ENCODE results near the gene TASP1. TPM values are rescaled to one million over a fixed set of nuclear protein-coding genes. Genes with fewer than 3 reads are reported as not detected.

TASP1 gene
- total RNA-seq, 1 experiment from 2014 or later, result 25.9 TPM

- no peaks in the 10 kb centered on the region for H4K20me1 ChIP-seq (ENCODE audit: insufficient read depth)
- H3K9me2 ChIP-seq (ENCODE audit: insufficient read depth), result no peaks in the 10 kb centered on the region
- no peaks in the 10 kb centered on the region for H3K27me3 ChIP-seq (ENCODE audit: insufficient read depth, low read depth)
- no peak for TF ChIP-seq EZH2 (IDR thresholded peaks at IDR 0.05; ENCODE audit: low read depth)
- TF ChIP-seq CTCF (conservative IDR thresholded peaks at IDR 0.05), result no peak
- ChIA-PET POLR2A (ENCODE audit: unreplicated experiment) (no interaction called here), CTCF (no interaction called here)
- DNase-seq, result no peak
- H2AFZ ChIP-seq, result no peak overlapping the region
- intact Hi-C loops (cut with micrococcal nuclease; ENCODE audit: unreplicated experiment), result no loop called here
- no peaks in the 10 kb centered on the region for H3K9me3 ChIP-seq (ENCODE audit: insufficient read depth, low read depth)
- H3K27ac ChIP-seq, result no peak overlapping the region
- no peak overlapping the region for H3K4me2 ChIP-seq
- H3F3A ChIP-seq (ENCODE audit: insufficient read depth, low read depth), result no peaks in the 10 kb centered on the region
- no peaks in the 10 kb centered on the region for H3K79me2 ChIP-seq (ENCODE audit: low read depth)
- H3K4me3 ChIP-seq, result no peak overlapping the region
- no peaks in the 10 kb centered on the region for H3K4me1 ChIP-seq (replicated peaks; ENCODE audit: insufficient read depth)
- H3K36me3 ChIP-seq (ENCODE audit: low read depth), result 0 out of 2 replicates have a peak, but pooled peaks cover 4% of the 10 kb centered on the region
- no TSS peak for BruUV-seq (replicated peaks)
These were observed 122.8 kb downstream of the TASP1 start for GRCh38 chr20:13515796-13516558.

GRCh38 chr20:13515291-13515690 is 123.4 kb downstream of the TASP1 start:
- Histone ChIP-seq H4K20me1 (ENCODE audit: insufficient read depth) (no peaks in the 10 kb centered on the region), H3K27me3 (ENCODE audit: insufficient read depth, low read depth) (no peaks in the 10 kb centered on the region), H3K4me2 (no peak overlapping the region), H3K27ac (no peak overlapping the region), H3K9me2 (ENCODE audit: insufficient read depth) (no peaks in the 10 kb centered on the region), H3F3A (ENCODE audit: insufficient read depth, low read depth) (no peaks in the 10 kb centered on the region), H3K4me3 (no peak overlapping the region), H3K36me3 (ENCODE audit: low read depth) (0 out of 2 replicates have a peak, but pooled peaks cover 4% of the 10 kb centered on the region), H3K9me3 (ENCODE audit: insufficient read depth, low read depth) (no peaks in the 10 kb centered on the region), H3K79me2 (ENCODE audit: low read depth) (no peaks in the 10 kb centered on the region), H3K4me1 (replicated peaks; ENCODE audit: insufficient read depth) (no peaks in the 10 kb centered on the region), H2AFZ (no peak overlapping the region)
- intact Hi-C loops (cut with micrococcal nuclease; ENCODE audit: unreplicated experiment), result no loop called here
- DNase-seq, result no peak
- ChIA-PET CTCF (no interaction called here), POLR2A (ENCODE audit: unreplicated experiment) (no interaction called here)
- BruUV-seq (replicated peaks), result no TSS peak
- TF ChIP-seq CTCF (conservative IDR thresholded peaks at IDR 0.05) (no peak), EZH2 (IDR thresholded peaks at IDR 0.05; ENCODE audit: low read depth) (no peak)

- ChIA-PET POLR2A (ENCODE audit: unreplicated experiment) (no interaction called here), CTCF (no interaction called here)
- Histone ChIP-seq H3K4me3 (no peak overlapping the region), H3K36me3 (ENCODE audit: low read depth) (0 out of 2 replicates have a peak, but pooled peaks cover 4% of the 10 kb centered on the region), H4K20me1 (ENCODE audit: insufficient read depth) (no peaks in the 10 kb centered on the region; the same call in 1 of the 2 replicates), H2AFZ (no peak overlapping the region), H3K4me2 (no peak overlapping the region), H3K4me1 (replicated peaks; ENCODE audit: insufficient read depth) (no peaks in the 10 kb centered on the region), H3F3A (ENCODE audit: insufficient read depth, low read depth) (no peaks in the 10 kb centered on the region), H3K27ac (no peak overlapping the region), H3K79me2 (ENCODE audit: low read depth) (no peaks in the 10 kb centered on the region), H3K9me3 (ENCODE audit: insufficient read depth, low read depth) (0 out of 2 replicates have a peak, but pooled peaks cover 4% of the 10 kb centered on the region), H3K27me3 (ENCODE audit: insufficient read depth, low read depth) (no peaks in the 10 kb centered on the region), H3K9me2 (ENCODE audit: insufficient read depth) (no peaks in the 10 kb centered on the region)
- intact Hi-C loops (cut with micrococcal nuclease; ENCODE audit: unreplicated experiment), result no loop called here
- no TSS peak for BruUV-seq (replicated peaks)
- DNase-seq, result no peak
- no peak for TF ChIP-seq CTCF (conservative IDR thresholded peaks at IDR 0.05)
- no peak for TF ChIP-seq EZH2 (IDR thresholded peaks at IDR 0.05; ENCODE audit: low read depth)
These were observed 127.8 kb downstream of the TASP1 start for GRCh38 chr20:13510837-13511488.

Data from PC-9 (cell line).